Measurements from ENCODE around the gene TXNDC11.

The TXNDC11 gene

DNA sequence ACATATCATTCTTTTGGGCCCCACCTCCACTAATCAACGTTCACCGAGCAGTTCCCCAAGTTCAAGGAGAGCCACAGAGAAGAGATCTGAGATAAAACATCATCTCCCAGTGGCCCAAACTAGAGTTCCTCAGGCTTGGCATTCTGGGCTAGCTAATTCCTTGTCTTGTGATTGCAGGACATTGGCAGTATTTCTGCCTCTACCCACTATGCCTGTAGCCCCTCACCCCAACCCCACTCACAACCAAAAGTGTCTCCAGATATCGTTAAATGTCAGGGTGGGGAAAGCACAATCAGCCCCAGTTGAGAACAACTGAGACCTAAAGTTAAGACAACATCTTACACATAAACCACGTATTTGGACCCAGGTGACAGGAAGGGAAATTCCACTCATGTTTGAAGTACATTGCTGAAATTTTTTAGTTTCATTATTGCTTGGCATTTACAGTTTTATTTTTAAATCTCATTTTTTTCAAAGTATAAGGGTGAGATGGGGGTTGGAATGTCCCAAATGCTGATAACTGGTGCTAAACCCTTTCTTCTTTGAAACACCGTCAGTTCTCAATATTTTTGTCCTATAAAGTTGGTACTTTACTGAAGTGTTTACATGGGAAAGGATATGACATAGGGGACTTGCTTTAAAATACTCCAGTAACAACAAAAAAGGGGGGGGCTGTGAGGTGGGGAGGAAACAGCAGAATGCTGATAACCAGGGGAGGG is 40.8 kb upstream of the TXNDC11 start:
- H3K4me3 ChIP-seq (ENCODE audit: low read depth, low read length) = no peak overlapping the region
- peaks cover 40% of the 10 kb centered on the region for H3K36me3 ChIP-seq
- H3K9me3 ChIP-seq (ENCODE audit: severe bottlenecking) = no peaks in the 10 kb centered on the region
- TF ChIP-seq, protein P1, sequence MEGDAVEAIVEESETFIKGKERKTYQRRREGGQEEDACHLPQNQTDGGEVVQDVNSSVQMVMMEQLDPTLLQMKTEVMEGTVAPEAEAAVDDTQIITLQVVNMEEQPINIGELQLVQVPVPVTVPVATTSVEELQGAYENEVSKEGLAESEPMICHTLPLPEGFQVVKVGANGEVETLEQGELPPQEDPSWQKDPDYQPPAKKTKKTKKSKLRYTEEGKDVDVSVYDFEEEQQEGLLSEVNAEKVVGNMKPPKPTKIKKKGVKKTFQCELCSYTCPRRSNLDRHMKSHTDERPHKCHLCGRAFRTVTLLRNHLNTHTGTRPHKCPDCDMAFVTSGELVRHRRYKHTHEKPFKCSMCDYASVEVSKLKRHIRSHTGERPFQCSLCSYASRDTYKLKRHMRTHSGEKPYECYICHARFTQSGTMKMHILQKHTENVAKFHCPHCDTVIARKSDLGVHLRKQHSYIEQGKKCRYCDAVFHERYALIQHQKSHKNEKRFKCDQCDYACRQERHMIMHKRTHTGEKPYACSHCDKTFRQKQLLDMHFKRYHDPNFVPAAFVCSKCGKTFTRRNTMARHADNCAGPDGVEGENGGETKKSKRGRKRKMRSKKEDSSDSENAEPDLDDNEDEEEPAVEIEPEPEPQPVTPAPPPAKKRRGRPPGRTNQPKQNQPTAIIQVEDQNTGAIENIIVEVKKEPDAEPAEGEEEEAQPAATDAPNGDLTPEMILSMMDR (IDR thresholded peaks at IDR 0.05; ENCODE audit: low read depth, low read length) = no peak
- H3K27me3 ChIP-seq (ENCODE audit: insufficient read depth, low read depth, severe bottlenecking) = no peaks in the 10 kb centered on the region
- H3K27ac ChIP-seq = peak overlapping the region; percentile 46
- no peak for DNase-seq

- DNase-seq = peak; percentile 47
- H3K27me3 ChIP-seq (ENCODE audit: insufficient read depth, low read depth, severe bottlenecking) = no peaks in the 10 kb centered on the region
- H3K36me3 ChIP-seq = peaks cover 52% of the 10 kb centered on the region
- H3K4me3 ChIP-seq (ENCODE audit: low read depth, low read length) = no peak overlapping the region
- TF ChIP-seq, protein P1 (IDR thresholded peaks at IDR 0.05; ENCODE audit: low read depth, low read length) = no peak
- H3K9me3 ChIP-seq (ENCODE audit: severe bottlenecking) = no peaks in the 10 kb centered on the region
- peak overlapping the region; percentile 91 for H3K27ac ChIP-seq
These were observed 39.1 kb upstream of the TXNDC11 start for GRCh38 chr16:11781773-11782172.

GRCh38 chr16:11780991-11781680 is 38.5 kb upstream of the TXNDC11 start:
- H3K36me3 ChIP-seq = peaks cover 56% of the 10 kb centered on the region
- H3K4me3 ChIP-seq (ENCODE audit: low read depth, low read length) = no peak overlapping the region
- DNase-seq = no peak
- peak overlapping the region; percentile 91 for H3K27ac ChIP-seq
- TF ChIP-seq, protein P1 (IDR thresholded peaks at IDR 0.05; ENCODE audit: low read depth, low read length) = no peak
- no peaks in the 10 kb centered on the region for H3K9me3 ChIP-seq (ENCODE audit: severe bottlenecking)
- H3K27me3 ChIP-seq (ENCODE audit: insufficient read depth, low read depth, severe bottlenecking) = no peaks in the 10 kb centered on the region

GRCh38 chr16:11779074-11779473 is 36.4 kb upstream of the TXNDC11 start:
- peaks cover 70% of the 10 kb centered on the region for H3K36me3 ChIP-seq
- H3K4me3 ChIP-seq (ENCODE audit: low read depth, low read length) = no peak overlapping the region
- TF ChIP-seq, protein P1 (IDR thresholded peaks at IDR 0.05; ENCODE audit: low read depth, low read length) = no peak
- no peak overlapping the region for H3K27ac ChIP-seq
- no peak for DNase-seq
- H3K27me3 ChIP-seq (ENCODE audit: insufficient read depth, low read depth, severe bottlenecking) = no peaks in the 10 kb centered on the region
- no peaks in the 10 kb centered on the region for H3K9me3 ChIP-seq (ENCODE audit: severe bottlenecking)

DNA sequence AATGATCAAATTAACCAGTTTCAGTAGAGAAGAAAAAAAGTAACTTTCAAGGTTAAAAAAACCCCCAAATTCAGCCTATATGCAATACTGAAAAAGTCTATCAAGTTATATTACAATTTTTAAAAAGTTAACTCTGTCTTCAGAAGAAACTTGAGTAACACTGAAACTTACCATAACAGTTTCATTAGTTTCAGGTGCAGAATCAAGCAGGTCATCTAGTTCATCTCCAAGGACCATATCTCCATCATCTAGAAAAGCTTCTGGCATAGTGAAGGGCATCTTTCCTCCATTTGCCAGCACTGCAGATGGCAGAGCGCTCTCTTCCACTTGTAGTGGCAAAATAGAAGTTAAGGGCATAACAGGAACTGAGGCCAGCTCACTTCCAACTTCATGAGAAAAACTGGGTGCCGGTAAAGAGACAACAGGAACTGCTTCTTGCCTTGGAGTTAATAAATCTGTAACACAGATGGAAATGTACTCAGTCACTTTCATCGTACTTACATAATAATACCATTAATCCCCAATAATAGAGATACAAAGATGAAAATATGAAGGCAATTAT is 31.5 kb upstream of the TXNDC11 start:
- H3K27ac ChIP-seq = no peak overlapping the region
- H3K27me3 ChIP-seq (ENCODE audit: insufficient read depth, low read depth, severe bottlenecking) = no peaks in the 10 kb centered on the region
- H3K4me3 ChIP-seq (ENCODE audit: low read depth, low read length) = no peak overlapping the region
- TF ChIP-seq, protein P1 (IDR thresholded peaks at IDR 0.05; ENCODE audit: low read depth, low read length) = no peak
- peaks cover 91% of the 10 kb centered on the region for H3K36me3 ChIP-seq
- DNase-seq = no peak
- no peaks in the 10 kb centered on the region for H3K9me3 ChIP-seq (ENCODE audit: severe bottlenecking)

Data from WERI-Rb-1 (cell line).